ENCODE data around the gene LAT.
"Not testable (repeated sequence)": the region's sequence is repeated elsewhere in the genome, so short reads cannot be mapped to it uniquely, and the experiment has no call there.

- not testable (repeated sequence) for TF ChIP-seq POLR2AphosphoS5 (IDR thresholded peaks at IDR 0.05; ENCODE audit: low read depth, low read length); CTCF (IDR thresholded peaks at IDR 0.05); REST (IDR thresholded peaks at IDR 0.05; ENCODE audit: insufficient read depth in 1 of 2, low read depth in 2 of 2, low read length in 1 of 2); TCF7L2 (IDR thresholded peaks at IDR 0.05; ENCODE audit: low read depth, low read length); SIN3A (IDR thresholded peaks at IDR 0.05; ENCODE audit: borderline replicate concordance, insufficient read depth, low read depth, low read length)
Measured at GRCh38 chr16:28969696-28970095, 15.2 kb upstream of the LAT start.
